K562 (cell line): ENCODE measurements around the gene IL17REL. TPM values are rescaled to one million over a fixed set of nuclear protein-coding genes. Genes with fewer than 3 reads are reported as not detected.

Source experiments
- ATAC-seq: fragments of 200-7000 bp; cut with Tn5 transposase; 3 replicates; pipeline ENCODE4 v1.9.1; 2020; ENCODE audit warnings: moderate library complexity
- BruUV-seq: library from RNA; stranded (reverse); fragments of 400-500 nt; replicated peaks from 2 replicates; lab custom pipeline; 2021; lab: Mats Ljungman, UMichigan
- CTCF ChIA-PET: fragments of 300-600 bp; formaldehyde crosslinking; extraction: SDS; loops from one replicate; lab custom pipeline; 2021; ENCODE audit warnings: low intra/inter-chr PET ratio; lab: Yijun Ruan, JAX
- POLR2A ChIA-PET: fragments of 300-600, 350-650 bp; sonication (Branson Sonifier 250); formaldehyde crosslinking; extraction: SDS; loops from one replicate; lab custom pipeline; 2021; ENCODE audit warnings: antibody characterized with exemption, inconsistent platforms; lab: Yijun Ruan, JAX
- DNase-seq, 4 experiments: peaks; one replicate each; pipeline versions ENCODE4 v3.0.0 to v3.0.0-alpha.2; 2011 to 2018; ENCODE audit warnings: low spot score in 3 of 4, mixed read lengths in 3 of 4; ENCODE audit errors: extremely low read depth in 1 of 4
- FAIRE-seq: peaks from 2 replicates; lab custom pipeline; 2011; peaks lifted over from hg19 to GRCh38; lab: Jason Lieb, UNC
- H2AFZ ChIP-seq: 2 replicates; pipeline ENCODE4 v1.6.0; 2011; ENCODE audit warnings: low read depth, low read length, control low read depth, inconsistent platforms
- H3K27ac ChIP-seq: fragments of 200-600 bp; 3 replicates; pipeline ENCODE4 v1.8.0; 2011; ENCODE audit warnings: low read depth, mild to moderate bottlenecking, control low read depth, inconsistent platforms, low read length, moderate library complexity, mixed read lengths; ENCODE audit errors: extremely low read depth
- H3K27me3 ChIP-seq, 2 experiments: fragments of 300-600 bp in 1 of 2; 2 replicates in 1 of 2; 3 replicates in 1 of 2; pipeline versions ENCODE4 v1.6.0 to v1.8.0; 2011; ENCODE audit warnings: inconsistent platforms in 2 of 2, low read length in 2 of 2, mild to moderate bottlenecking in 1 of 2, mixed read lengths in 1 of 2, moderate library complexity in 1 of 2; ENCODE audit not compliant: control insufficient read depth in 2 of 2, insufficient read depth in 2 of 2
- H3K36me3 ChIP-seq: fragments of 300-600 bp; 3 replicates; pipeline ENCODE4 v1.8.0; 2011; ENCODE audit warnings: mild to moderate bottlenecking, low read length, inconsistent platforms; ENCODE audit not compliant: control insufficient read depth, insufficient read depth
- H3K4me1 ChIP-seq, 2 experiments: fragments of 200-600 bp in 1 of 2; replicated peaks in 1 of 2; 2 replicates in 1 of 2; 3 replicates in 1 of 2; pipeline versions ENCODE4 v1.5.1 to v1.8.0; 2011; ENCODE audit warnings: inconsistent platforms in 2 of 2, low read length in 2 of 2, mild to moderate bottlenecking in 1 of 2, mixed read lengths in 1 of 2, moderate library complexity in 1 of 2; ENCODE audit not compliant: control insufficient read depth in 2 of 2, insufficient read depth in 2 of 2
- H3K4me2 ChIP-seq: 2 replicates; pipeline ENCODE4 v1.6.1; 2011; ENCODE audit warnings: low read length, control low read depth, inconsistent platforms, mixed read lengths; ENCODE audit not compliant: insufficient read depth
- H3K4me3 ChIP-seq: fragments of 200-600 bp; sonication (generic), shearing (Covaris generic); 2 replicates; pipeline ENCODE4 v1.5.1; 2016; ENCODE audit warnings: control low read depth, inconsistent platforms
- H3K79me2 ChIP-seq: fragments of 200-600 bp; 3 replicates; pipeline ENCODE4 v1.8.0; 2011; ENCODE audit warnings: low read length, inconsistent platforms; ENCODE audit not compliant: control insufficient read depth, insufficient read depth
- H3K9ac ChIP-seq, 2 experiments: 2 replicates each; pipeline versions ENCODE4 v1.6.0 to v1.6.1; 2011; ENCODE audit warnings: low read depth in 2 of 2, low read length in 2 of 2, control low read depth in 1 of 2, inconsistent platforms in 1 of 2, mild to moderate bottlenecking in 1 of 2, mixed read lengths in 1 of 2; ENCODE audit not compliant: insufficient read depth in 1 of 2
- H3K9me1 ChIP-seq: one replicate; pipeline ENCODE4 v1.6.0; 2011; ENCODE audit warnings: inconsistent platforms, mild to moderate bottlenecking, low read length, moderate library complexity; ENCODE audit not compliant: control insufficient read depth, insufficient read depth
- H3K9me3 ChIP-seq: replicated peaks from 2 replicates; pipeline ENCODE4 v1.5.1; 2011; ENCODE audit warnings: low read depth, low read length, inconsistent platforms; ENCODE audit not compliant: control insufficient read depth, insufficient read depth
- H4K20me1 ChIP-seq: replicated peaks from 2 replicates; pipeline ENCODE4 v1.6.1; 2011; ENCODE audit warnings: low read length, inconsistent platforms, mixed read lengths; ENCODE audit not compliant: control insufficient read depth, insufficient read depth
- PHF20 ChIP-seq: fragments of 450-650 bp; IDR thresholded peaks from 2 replicates; pipeline ENCODE4 v1.6.1; 2018; ENCODE audit not compliant: partially characterized antibody
- ZEB2 ChIP-seq: fragments of 450-650 bp; IDR thresholded peaks from 2 replicates; pipeline ENCODE4 v1.6.1; 2016
- ZHX1 ChIP-seq: fragments of 150-350 bp; conservative IDR thresholded peaks from 2 replicates; pipeline ENCODE4 v1.6.1; 2014; ENCODE audit warnings: low read length
- WGBS: fragments of 100-300 bp; shearing (Covaris generic); methylation state at CpG from one replicate; pipeline ENCODE4 v1.1.6; 2016; ENCODE audit warnings: low coverage, mixed read lengths; ENCODE audit not compliant: insufficient coverage; ENCODE audit errors: missing lambda C conversion rate; 5-methylcytosine and 5-hydroxymethylcytosine counted together
- in situ Hi-C: fragments of 300-500 bp; cut with MboI; formaldehyde crosslinking; loops from 4 replicates; pipeline ENCODE4 v1.15.0; 2018; ENCODE audit warnings: inconsistent platforms, mixed read lengths
- intact Hi-C: fragments of 100-400 bp; cut with micrococcal nuclease; formaldehyde crosslinking; loops from 2 replicates; pipeline ENCODE4 v1.14.2; 2022
- polyA plus RNA-seq, 8 experiments: library from polyadenylated mRNA; depleted of rRNA in 4 of 8; stranded (reverse) in 5 of 8; unstranded in 3 of 8; fragments of >200 nt; fragmentation: Nextera tagmentation in 2 of 8; fragmentation: Illumina TruSeq in 1 of 8; extraction: Ambion mirVana in 2 of 8; extraction: Trizol in 1 of 8; gene quantifications; 2 replicates each; pipeline versions ENCODE4 v1.2.1 to v1.2.3, GENCODE V29; 2011 to 2014; ENCODE audit warnings: inconsistent platforms in 1 of 8, missing spikeins in 1 of 8
- total RNA-seq, 7 experiments: library from RNA; depleted of rRNA in 6 of 7; stranded (reverse); fragments of >200 nt in 6 of 7; fragmentation: Illumina TruSeq in 2 of 7; extraction: Trizol in 2 of 7; gene quantifications; 2 replicates each; pipeline versions ENCODE4 v1.2.1 to v1.2.3, GENCODE V29; 2011 to 2021; ENCODE audit warnings: low replicate concordance in 1 of 7

IL17REL gene
- total and polyA plus RNA-seq, 9 of the 15 experiments (the other 6 are each of a cell fraction or from before 2014, with no cell fraction given) = 0.05 to 0.42 (median 0.11) TPM; not detected in 4

GRCh38 chr22:50009251-50009650 is 3.3 kb downstream of the IL17REL start:
- Histone ChIP-seq H3K9me1 (no peaks in the 10 kb centered on the region), H4K20me1 (peaks cover 4% of the 10 kb centered on the region; the same call in 1 of the 2 replicates), H3K9ac (no peak overlapping the region), H3K27ac (no peak overlapping the region), H2AFZ (no peak overlapping the region), H3K4me2 (no peak overlapping the region), H3K9me3 (no peaks in the 10 kb centered on the region), H3K79me2 (no peaks in the 10 kb centered on the region), H3K4me1 (peaks cover 0 to 46% of the 10 kb centered on the region in 2 experiments; a peak in 3 of 5 replicates), H3K36me3 (no peaks in the 10 kb centered on the region), H3K4me3 (no peak overlapping the region), H3K27me3 (peaks cover 0 to 15% of the 10 kb centered on the region in 2 experiments; a peak in 2 of 5 replicates)
- 59% methylated on average over 10 of the region's 16 CpGs for WGBS
- CTCF ChIA-PET = no interaction called here
- BruUV-seq = no TSS peak
- FAIRE-seq (no peak), ATAC-seq (no peak), DNase-seq (no peak)
- TF ChIP-seq PHF20 = no peak
- no peak for TF ChIP-seq ZEB2
- TF ChIP-seq ZHX1 = no peak
- POLR2A ChIA-PET = interaction anchor here (0.6 kb wide), 1 partner anchor 8 kb away, joined by 3 read pairs; no protein-coding TSS in a partner anchor
- in situ Hi-C loops (no loop called here), intact Hi-C loops (no loop called here)
